ENCODE measurements around the gene HOXB8.

HOXB8 gene

GRCh38 chr17:48630925-48631692, 16.0 kb upstream of the HOXB8 start:
- Mint-ChIP-seq H3K4me3 (no peak overlapping the region), H3K4me1 (no peaks in the 10 kb centered on the region), H3K9me3 (no peaks in the 10 kb centered on the region), H3K27ac (no peak overlapping the region), H3K27me3 (peaks cover 35% of the 10 kb centered on the region), H3K36me3 (no peaks in the 10 kb centered on the region)
- ATAC-seq (ENCODE audit: low read depth) (no peak), DNase-seq (ENCODE audit: low spot score in 2 of 2) (no peak)

GRCh38 chr17:48630009-48630924, 15.2 kb upstream of the HOXB8 start:
- Mint-ChIP-seq H3K27ac (no peak overlapping the region), H3K9me3 (no peaks in the 10 kb centered on the region), H3K36me3 (no peaks in the 10 kb centered on the region), H3K27me3 (peaks cover 38% of the 10 kb centered on the region), H3K4me1 (peaks cover 3% of the 10 kb centered on the region), H3K4me3 (no peak overlapping the region)
- ATAC-seq (ENCODE audit: low read depth) (no peak), DNase-seq (ENCODE audit: low spot score in 2 of 2) (no peak)

GRCh38 chr17:48629411-48629759, 14.3 kb upstream of the HOXB8 start:
- ATAC-seq (ENCODE audit: low read depth) (no peak), DNase-seq (ENCODE audit: low spot score in 2 of 2) (no peak)
- Mint-ChIP-seq H3K4me3 (no peak overlapping the region), H3K27me3 (peaks cover 36% of the 10 kb centered on the region), H3K27ac (no peak overlapping the region), H3K36me3 (no peaks in the 10 kb centered on the region), H3K4me1 (peaks cover 3% of the 10 kb centered on the region), H3K9me3 (no peaks in the 10 kb centered on the region)

- peaks cover 38% of the 10 kb centered on the region for H3K27me3 Mint-ChIP-seq
- no peaks in the 10 kb centered on the region for H3K9me3 Mint-ChIP-seq
- H3K27ac Mint-ChIP-seq: no peak overlapping the region
Measured at GRCh38 chr17:48628649-48629410, 13.7 kb upstream of the HOXB8 start.

GRCh38 chr17:48627623-48628521, 12.8 kb upstream of the HOXB8 start:
- DNase-seq (ENCODE audit: low spot score in 2 of 2) (no peak), ATAC-seq (ENCODE audit: low read depth) (no peak)
- peaks cover 41% of the 10 kb centered on the region for H3K27me3 Mint-ChIP-seq
- no peak overlapping the region for H3K4me3 Mint-ChIP-seq
- no peaks in the 10 kb centered on the region for H3K9me3 Mint-ChIP-seq
- no peak overlapping the region for H3K27ac Mint-ChIP-seq
- peaks cover 3% of the 10 kb centered on the region for H3K4me1 Mint-ChIP-seq
- H3K36me3 Mint-ChIP-seq: no peaks in the 10 kb centered on the region

More at GRCh38 chr17:48628649-48629410, 13.7 kb upstream of the HOXB8 start:
- Mint-ChIP-seq H3K36me3 (no peaks in the 10 kb centered on the region), H3K4me3 (no peak overlapping the region), H3K4me1 (peaks cover 3% of the 10 kb centered on the region)
- DNase-seq (ENCODE audit: low spot score in 2 of 2) (no peak), ATAC-seq (ENCODE audit: low read depth) (no peak)

GRCh38 chr17:48627118-48627597, 12.1 kb upstream of the HOXB8 start:
- no peaks in the 10 kb centered on the region for H3K36me3 Mint-ChIP-seq
- peaks cover 3% of the 10 kb centered on the region for H3K4me1 Mint-ChIP-seq
- H3K4me3 Mint-ChIP-seq: no peak overlapping the region
- no peaks in the 10 kb centered on the region for H3K9me3 Mint-ChIP-seq
- ATAC-seq (ENCODE audit: low read depth): no peak
- no peak for DNase-seq (ENCODE audit: low spot score in 2 of 2)
- H3K27ac Mint-ChIP-seq: no peak overlapping the region
- H3K27me3 Mint-ChIP-seq: peaks cover 44% of the 10 kb centered on the region

- H3K4me3 Mint-ChIP-seq: peak within 1 kb of the TSS; percentile 90
- peaks cover 47% of the 10 kb centered on the region for H3K27me3 Mint-ChIP-seq
- no peaks in the 10 kb centered on the region for H3K9me3 Mint-ChIP-seq
- H3K4me1 Mint-ChIP-seq: peaks cover 3% of the 10 kb centered on the region
- ATAC-seq (ENCODE audit: low read depth): peak; percentile 25
- DNase-seq (ENCODE audit: low spot score in 2 of 2): no peak
- peak within 1 kb of the TSS; percentile 82 for H3K27ac Mint-ChIP-seq
- H3K36me3 Mint-ChIP-seq: no peaks in the 10 kb centered on the region
Measured at GRCh38 chr17:48626245-48627117, 11.4 kb upstream of the HOXB8 start, which contains the start of gene HOXB9. Gene HOXB9 (minus strand): TSS chr17:48626358. CDS start chr17:48626269, 89 bp downstream.

- no peaks in the 10 kb centered on the region for H3K9me3 Mint-ChIP-seq
- H3K27ac Mint-ChIP-seq: peak overlapping the region; percentile 82
- ATAC-seq (ENCODE audit: low read depth): peak; percentile 68
- H3K36me3 Mint-ChIP-seq: no peaks in the 10 kb centered on the region
- H3K4me3 Mint-ChIP-seq: peak overlapping the region; percentile 90
- peaks cover 48% of the 10 kb centered on the region for H3K27me3 Mint-ChIP-seq
- peaks cover 3% of the 10 kb centered on the region for H3K4me1 Mint-ChIP-seq
- DNase-seq (ENCODE audit: low spot score in 2 of 2): peak in 1 of 2 donors; percentile 52
Measured at GRCh38 chr17:48625495-48626244, 10.6 kb upstream of the HOXB8 start.

GRCh38 chr17:48624544-48625494, 9.7 kb upstream of the HOXB8 start:
- H3K27ac Mint-ChIP-seq: no peak overlapping the region
- ATAC-seq (ENCODE audit: low read depth) (no peak), DNase-seq (ENCODE audit: low spot score in 2 of 2) (no peak)
- no peaks in the 10 kb centered on the region for H3K36me3 Mint-ChIP-seq
- H3K27me3 Mint-ChIP-seq: peaks cover 42% of the 10 kb centered on the region
- H3K4me1 Mint-ChIP-seq: peaks cover 3% of the 10 kb centered on the region
- H3K9me3 Mint-ChIP-seq: no peaks in the 10 kb centered on the region
- H3K4me3 Mint-ChIP-seq: no peak overlapping the region

- H3K4me1 Mint-ChIP-seq: peaks cover 3% of the 10 kb centered on the region
- DNase-seq (ENCODE audit: low spot score in 2 of 2) (no peak), ATAC-seq (ENCODE audit: low read depth) (no peak)
- no peaks in the 10 kb centered on the region for H3K9me3 Mint-ChIP-seq
- H3K36me3 Mint-ChIP-seq: no peaks in the 10 kb centered on the region
- no peak overlapping the region for H3K27ac Mint-ChIP-seq
- H3K27me3 Mint-ChIP-seq: peaks cover 38% of the 10 kb centered on the region
- no peak overlapping the region for H3K4me3 Mint-ChIP-seq
Measured at GRCh38 chr17:48624118-48624517, 9.0 kb upstream of the HOXB8 start.

- Mint-ChIP-seq H3K4me1 (peaks cover 4% of the 10 kb centered on the region), H3K4me3 (no peak overlapping the region), H3K27me3 (peaks cover 39% of the 10 kb centered on the region), H3K9me3 (no peaks in the 10 kb centered on the region), H3K27ac (no peak overlapping the region), H3K36me3 (no peaks in the 10 kb centered on the region)
- ATAC-seq (ENCODE audit: low read depth) (no peak), DNase-seq (ENCODE audit: low spot score in 2 of 2) (no peak)
Measured at GRCh38 chr17:48623583-48623982, 8.5 kb upstream of the HOXB8 start.

Data from memory B cell (primary cell).